HG03108 (cell line): ENCODE data around the gene EZR.
A peak's percentile ranks its signal among the peaks of the same experiment; 100 is the strongest.
"Not testable (repeated sequence)": the region's sequence is repeated elsewhere in the genome, so short reads cannot be mapped to it uniquely, and the experiment has no call there.

Source experiments
- ATAC-seq: cut with Tn5 transposase; IDR thresholded peaks from one replicate; pipeline ENCODE4 v1.9.1; 2021; ENCODE audit warnings: moderate library complexity; ENCODE audit not compliant: unreplicated experiment

EZR gene

DNA sequence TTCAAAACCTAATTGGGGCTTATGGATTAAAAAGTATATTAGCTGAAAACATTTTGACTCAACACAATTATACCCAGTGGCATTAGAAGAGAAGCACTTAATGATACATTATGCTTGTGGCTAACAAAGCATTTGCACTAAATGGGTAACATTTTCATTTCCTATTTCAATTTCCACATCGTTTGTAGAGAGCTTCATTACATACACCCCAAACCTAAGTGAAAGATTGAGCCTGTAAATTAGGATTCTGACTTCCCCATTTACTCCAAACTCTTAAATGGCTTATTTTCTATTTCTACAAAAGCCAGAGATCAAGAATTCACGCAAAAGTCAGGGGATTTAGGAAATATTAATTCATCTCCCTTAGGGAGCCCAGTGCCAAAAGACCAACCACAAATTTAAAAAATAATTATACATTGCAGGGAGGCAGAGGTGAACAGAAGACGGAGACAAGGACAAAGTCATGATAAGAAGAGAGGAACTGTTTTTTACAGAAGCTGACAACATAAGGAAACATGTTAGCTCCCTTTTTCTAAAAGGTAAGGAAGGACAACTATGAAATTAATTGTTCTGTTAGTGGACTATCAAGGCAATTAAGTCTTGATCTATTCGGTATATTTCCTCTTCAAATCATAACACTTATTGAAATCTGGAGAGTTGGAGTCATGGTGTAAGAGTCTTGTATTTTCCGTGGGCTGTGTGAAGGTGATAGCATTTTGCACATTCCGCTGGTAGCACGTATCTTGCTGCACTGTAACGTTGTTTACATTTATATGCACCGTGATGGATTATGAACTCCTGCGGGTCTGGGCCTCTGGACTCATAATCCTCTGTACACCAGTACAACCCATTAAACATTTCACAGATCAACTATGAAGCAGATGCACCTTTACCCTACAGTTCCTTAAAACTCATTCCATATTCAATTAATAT lies 24.8 kb upstream of the EZR start:
- ATAC-seq: no peak

DNA sequence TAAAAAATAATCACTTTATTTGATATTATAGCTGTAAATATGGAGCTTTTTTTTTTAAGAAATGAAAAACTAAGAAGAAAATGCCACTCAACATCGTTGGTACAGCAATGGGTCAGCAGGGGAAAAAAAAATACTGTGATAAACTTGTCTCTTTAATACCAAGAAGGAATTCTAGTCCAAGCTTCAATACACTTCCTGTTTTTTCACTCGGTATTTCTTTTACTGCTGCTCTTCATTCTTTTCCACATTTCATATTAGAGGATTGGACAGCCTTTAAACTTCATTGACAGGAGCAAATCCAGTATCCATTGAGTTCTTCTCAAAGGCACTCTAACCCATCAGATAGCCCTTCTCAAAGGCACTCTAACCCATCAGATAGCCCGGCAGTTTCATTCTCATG lies 22.2 kb upstream of the EZR start:
- no peak for ATAC-seq

DNA sequence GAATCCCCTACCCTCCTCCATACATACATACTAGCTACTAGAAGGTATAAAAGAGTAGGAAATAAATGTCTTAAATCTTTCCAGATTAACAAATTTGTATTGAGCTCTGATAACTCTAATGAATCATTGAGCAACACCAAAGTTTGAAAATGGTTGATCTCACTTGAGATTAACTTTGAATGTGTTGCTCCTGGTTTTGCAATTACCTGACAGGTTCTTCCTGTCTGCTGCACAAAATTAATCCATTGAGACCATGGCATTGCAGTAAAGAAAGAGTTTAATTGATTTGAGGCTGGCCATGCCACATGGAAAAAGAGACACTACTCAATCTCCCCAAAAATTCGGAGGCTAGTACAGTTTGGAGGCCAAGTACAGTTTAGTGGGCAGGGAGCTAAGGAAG lies 21.3 kb upstream of the EZR start:
- no peak for ATAC-seq

DNA sequence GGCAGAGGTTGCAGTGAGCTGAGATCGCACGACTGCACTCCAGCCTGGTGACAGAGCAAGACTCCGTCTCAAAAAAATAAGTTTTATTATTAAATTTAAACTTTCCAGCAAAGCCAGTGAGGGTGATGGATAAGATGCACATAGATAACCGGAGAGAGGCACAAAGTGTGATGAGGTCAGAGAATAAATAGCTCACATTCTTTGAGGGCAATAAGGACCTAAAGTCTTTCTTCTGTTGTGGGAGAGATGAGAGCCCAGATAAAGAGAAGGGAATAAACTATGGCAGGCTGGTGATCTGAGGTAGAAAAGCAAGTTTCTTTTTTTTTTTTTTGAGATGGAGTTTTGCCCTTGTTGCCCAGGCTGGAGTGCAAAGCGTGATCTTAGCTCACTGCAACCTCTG lies 20.6 kb upstream of the EZR start:
- no peak for ATAC-seq

DNA sequence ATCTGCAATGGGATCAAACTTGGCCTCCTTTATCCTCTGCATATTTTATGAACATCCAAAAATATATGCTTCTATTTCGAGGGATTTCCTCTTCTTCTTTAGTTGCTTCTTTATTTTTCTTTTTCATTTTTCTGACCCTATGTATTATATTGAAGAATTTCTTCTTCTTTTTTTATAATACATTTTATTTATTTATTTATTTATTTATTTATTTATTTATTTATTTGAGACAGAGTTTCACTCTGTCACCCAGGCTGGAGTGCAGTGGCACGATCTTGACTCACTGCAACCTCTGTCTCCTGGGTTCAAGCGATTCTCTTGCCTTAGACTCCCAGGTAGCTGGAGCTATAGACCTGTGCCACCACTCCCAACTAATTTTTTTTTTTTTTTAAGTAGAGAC lies 19.6 kb upstream of the EZR start:
- ATAC-seq: not testable (repeated sequence)

DNA sequence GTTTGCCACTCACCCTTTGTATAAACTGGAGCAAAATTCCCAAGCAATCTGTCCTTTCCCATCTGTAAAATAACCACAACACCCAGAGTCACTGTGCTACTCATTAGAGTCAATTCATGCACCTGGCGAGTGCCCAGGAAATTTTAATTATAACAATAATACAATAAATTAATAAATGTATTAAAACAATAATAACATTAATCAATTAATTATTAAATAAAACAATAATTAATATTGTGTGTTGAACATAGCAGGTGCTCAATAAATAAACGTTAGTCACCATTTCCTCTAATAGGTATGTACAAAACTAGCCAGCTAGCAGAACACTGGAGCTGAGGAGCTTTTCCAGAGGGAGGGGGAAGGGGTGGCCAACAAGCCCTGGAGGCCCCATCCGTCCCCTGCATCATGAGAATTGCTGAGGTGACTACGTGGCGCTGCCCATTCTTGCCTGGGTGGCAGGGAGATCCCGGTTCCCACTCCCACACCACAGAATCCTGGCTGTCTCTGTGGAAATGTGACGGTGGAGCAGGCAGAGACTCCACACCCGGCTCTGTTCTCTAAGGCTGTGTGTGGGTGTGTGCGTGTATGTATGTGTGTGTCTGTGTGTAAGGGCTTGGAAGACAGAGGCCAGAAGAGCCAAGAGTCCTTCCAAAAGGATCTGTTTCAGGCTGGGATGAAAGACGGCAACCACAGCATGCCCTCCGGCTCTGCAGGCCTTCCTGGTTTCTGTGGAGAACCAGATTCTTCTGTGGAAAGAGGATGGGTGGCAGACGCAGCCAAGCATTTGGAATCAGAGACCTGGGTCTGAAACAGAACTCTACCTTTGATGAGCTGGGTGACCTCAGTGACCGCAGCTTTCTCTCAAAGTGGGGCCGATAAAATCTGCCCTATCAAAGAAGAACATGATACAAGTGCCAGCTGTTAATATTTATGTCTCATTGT lies 18.8 kb upstream of the EZR start:
- ATAC-seq: no peak

DNA sequence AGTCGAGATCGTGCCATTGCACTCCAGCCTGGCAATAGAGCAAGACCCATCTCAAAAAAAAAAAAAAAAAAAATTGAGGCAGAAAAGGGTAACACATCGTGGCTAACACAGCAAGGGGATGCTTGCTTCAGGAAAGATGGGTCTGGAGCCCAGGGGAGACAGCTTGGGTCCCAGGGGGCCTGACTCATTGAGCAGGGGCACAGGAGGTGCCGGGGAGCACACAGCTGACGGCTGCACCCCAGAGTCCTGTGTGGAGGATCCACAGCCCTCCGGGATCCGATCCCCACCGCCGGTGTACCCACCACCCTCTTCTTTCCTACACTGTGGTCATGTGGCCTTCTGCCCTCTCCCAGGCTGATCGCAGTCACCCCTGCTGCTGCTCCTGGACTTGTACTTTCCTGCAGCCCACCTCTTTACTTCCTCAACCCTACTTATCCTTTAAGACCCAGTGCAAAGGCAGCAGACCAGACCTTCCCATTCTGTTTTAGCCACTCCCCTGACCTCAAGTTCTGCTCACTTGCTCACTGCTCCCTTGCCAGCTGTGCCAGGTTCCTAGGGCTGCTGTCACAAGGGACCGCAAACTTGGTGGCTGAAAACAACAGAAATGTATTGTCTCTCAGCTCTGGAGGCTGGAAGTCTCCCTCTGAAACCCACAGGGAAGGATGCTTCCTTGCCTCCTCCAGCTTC lies 17.6 kb upstream of the EZR start:
- ATAC-seq: no peak

DNA sequence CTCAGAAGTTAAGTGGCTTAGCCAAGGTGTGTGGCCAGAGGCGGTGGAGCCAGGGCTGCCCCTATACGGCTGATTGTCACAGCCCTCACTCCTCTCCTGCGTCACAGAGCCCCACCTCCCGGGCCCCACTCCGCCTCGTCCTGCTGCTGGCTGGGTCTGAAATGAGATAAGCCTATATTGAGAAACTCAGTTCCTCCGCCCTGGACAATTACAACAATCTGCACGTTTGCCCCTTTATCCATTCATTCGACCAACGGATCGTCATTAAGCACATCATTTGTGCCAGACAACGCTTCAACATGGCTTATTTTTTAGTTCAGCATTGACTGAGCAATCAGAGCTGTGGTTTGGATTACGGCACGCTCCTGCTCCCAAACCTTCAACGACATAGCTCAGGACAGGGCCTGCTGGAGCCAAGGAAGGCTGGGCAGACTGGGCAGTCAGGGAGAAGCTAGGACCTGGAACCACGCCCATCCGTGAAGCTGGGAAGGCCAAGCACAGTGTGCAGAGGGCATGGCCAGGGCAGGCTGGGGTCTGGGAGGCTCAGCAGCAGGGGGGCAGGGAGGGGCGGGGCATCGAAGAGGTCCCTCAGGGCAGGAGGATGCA lies 16.6 kb upstream of the EZR start:
- no peak for ATAC-seq

DNA sequence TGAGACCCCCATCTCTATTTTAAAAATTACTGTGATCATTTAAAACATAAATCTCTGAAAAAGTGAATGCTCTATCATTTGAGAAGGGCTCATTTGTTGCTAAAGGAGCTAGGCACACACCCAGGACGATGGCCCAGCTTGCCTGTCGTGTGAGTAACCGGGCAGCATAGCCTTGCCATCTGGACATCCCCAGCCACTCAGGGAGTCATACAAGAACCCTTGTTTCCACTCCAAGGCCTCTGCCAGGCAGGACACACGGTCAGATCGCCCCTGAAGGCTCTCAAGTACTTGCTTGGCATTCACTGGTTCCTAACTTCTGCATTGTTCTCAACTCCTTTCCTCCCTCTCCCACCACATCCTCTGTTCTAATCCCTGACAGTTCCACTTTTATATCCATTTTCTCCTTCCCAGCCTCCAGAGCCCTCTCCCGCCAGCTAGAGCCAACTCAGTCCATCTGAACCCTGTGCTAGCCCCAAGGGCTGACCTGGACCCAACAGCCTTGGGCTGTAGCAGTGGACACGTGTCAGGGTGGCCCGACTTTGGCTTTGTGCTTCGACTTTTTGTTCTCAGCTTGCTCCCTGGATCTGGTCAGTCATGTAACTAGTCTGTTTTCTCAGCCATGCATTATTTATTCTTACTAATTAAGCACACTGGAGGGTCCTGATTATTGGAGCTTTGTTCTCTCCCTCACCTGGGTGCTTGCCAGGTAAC lies 15.7 kb upstream of the EZR start:
- no peak for ATAC-seq

DNA sequence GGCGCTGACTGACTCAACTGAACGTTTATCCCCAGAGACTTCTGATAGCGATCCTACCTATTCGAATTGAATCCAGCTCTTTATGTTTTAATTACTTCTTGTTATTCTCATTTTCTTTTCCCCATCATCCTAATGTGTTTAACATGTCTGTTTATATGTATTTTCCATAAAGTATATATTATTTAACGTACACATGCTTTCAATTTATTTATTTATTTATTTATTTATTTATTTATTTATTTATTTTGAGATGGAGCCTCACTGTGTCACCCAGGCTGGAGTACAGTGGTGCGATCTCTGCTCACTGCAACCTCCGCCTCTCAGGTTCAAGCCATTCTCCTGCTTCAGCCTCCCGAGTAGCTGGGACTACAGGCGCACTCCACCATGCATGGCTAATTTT lies 13.6 kb upstream of the EZR start:
- not testable (repeated sequence) for ATAC-seq

DNA sequence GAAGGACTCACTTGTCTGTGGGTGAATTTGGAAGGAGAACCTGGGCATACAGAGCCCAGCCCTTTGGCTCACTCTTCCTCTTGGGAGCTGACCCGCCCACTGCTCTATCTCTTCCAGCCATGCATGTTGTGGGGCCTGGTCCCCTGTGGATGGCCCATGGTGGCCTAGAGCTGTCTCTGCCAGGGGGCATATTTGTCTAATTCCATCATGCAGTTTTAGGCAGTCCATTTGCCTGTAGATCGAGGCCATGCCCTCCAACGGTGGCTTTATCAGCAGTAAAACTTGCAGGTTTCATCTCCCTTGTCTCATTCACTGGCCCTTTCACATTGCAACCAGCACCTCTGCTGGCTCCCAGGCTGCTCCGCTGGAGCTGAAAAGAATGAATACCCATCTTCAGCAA lies 12.9 kb upstream of the EZR start:
- ATAC-seq: no peak

DNA sequence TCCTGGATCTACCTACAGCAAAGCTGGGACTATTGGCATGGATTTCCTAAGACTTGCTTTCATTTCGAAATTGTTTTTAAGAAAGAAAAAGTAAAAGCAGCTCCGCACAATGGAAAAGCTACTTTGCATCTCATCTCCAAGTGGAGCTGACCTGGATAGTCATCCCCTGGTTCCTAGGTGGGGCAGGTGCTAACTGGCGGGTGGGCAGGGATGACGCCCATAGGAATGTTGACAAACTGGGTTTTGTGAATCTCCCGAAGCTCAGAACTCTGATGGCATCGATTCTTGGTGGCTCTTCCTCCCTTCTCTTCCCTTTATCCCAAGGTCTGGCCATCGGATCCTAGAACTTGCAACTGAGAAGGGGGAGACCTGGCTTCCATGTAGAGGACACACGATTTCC lies 12.4 kb upstream of the EZR start:
- ATAC-seq: no peak

DNA sequence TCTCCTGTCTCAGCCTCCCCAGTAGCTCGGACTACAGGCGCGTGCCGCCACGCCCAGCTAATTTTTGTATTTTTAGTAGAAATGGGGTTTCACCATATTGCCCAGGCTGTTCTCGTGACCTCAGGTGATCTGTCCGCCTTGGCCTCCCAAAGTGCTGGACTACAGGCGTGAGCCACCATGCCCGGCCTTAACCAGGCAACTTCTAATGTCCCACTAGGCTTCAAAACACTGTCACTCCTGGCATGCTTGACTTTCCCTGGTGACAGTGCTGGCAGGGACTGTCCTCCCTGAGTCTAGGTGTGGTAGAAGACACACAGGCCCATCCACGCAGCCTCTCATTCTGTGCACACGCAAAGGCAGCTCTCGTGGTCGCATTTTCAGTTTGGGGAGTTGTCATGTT lies 11.6 kb upstream of the EZR start:
- no peak for ATAC-seq

DNA sequence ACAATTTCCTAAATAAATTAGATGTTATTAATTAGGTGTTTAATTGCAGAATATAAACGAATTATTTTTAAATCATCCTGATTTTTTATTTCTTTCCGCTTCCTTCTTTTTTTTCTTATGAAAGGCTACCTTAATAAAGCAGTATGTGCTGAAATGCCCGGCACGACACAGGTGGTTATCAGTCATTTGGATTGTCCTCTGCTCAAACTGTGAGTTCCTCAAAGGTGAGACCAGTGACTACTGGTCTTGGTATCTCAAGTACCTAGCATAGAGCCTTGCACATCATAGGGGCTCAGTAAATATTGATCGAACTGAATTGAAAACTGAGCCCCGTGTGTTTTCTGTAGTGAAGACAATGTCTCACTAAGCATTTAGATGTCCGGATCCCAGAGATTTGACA lies 9.6 kb upstream of the EZR start:
- ATAC-seq: no peak

DNA sequence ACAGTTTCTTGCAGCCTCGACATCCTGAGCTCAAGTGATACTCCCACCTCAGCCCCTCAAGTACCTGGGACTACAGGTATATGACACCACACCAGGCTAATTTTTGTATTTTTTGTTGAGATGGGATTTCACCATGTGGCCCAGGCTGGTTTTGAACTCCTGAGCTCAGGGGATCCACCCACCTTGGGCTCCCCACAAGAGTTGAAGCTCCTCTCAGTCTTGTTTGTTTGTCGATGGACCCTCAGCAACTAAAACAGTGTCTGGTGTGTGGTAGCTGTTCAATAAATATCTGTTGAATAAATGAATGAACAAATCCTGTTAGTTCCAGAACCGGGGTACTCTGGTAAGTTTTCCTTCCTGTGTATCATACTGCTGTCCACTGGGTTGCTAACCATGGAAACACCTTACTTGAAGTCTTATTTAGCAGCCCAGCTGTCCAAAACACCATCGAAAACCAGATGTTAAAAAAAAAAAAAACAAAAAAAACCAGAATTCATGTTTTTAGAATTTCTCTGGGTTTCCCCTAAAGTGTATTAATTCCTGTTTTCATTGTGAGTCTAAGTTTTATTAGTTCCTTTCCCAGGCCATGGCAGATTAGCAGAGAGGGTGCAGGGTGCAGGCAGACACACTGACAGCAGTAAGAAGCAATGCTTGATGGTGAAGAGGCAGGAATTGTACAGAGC lies 7.8 kb upstream of the EZR start:
- peak; percentile 80 for ATAC-seq

DNA sequence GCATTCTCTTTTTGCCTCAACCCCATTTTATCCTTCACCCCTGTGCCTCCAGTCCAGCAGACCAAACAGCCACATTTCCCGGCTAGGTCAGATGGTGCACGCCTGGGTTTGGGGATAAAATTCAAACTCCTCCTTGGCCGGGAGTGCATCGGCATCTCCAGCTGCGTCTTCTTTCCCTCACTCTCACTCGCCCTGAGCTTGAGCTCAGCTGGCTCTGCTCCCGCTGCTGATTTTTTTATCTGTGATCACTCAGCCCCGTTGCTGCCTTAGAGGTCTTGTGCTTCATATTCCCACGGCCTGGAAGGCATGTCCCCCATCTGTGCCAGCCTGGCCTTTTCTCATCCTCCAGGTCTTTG lies 6.8 kb upstream of the EZR start:
- ATAC-seq: no peak

DNA sequence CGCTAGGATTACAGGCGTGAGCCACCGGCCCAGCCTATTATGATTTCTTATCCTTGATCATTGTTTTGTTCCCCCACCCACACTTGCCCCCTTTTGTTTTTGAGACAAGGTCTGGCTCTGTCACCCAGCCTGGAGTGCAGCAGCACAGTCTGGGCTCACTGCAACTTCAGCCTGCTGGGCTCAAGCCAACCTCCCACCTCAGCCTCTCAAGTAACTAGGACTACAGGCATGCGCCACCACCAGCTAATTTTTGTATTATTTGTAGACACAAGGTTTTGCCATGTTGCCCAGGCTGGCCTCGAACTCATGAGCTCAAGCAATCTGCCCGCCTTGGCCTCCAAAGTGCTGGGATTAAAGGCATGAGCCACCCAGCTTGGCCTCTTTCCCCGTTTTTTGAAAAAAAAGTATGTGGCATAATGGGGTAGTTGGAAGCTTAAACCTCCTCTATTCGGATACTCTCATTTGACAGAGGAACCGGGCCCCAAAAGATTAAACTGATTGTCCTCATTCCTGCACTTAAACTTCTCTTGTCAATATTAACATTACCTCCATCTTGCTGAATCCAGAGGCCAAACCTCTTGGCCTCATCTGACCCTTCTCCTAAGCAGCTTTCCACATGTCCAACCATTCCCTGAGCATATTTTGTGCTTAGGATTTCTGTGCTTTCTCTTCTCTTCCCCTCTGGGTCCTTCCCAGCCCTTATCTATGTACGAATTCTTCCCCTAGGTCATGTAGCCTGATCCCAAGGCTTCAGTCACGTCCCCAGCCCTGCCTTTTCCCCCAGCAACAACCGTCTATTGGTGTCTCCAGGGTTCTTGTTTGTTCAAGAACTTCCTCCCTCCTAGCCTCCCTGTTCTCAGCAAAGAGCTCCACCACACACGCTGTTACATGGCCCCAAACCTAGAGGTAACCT lies 6.1 kb upstream of the EZR start:
- ATAC-seq: no peak

DNA sequence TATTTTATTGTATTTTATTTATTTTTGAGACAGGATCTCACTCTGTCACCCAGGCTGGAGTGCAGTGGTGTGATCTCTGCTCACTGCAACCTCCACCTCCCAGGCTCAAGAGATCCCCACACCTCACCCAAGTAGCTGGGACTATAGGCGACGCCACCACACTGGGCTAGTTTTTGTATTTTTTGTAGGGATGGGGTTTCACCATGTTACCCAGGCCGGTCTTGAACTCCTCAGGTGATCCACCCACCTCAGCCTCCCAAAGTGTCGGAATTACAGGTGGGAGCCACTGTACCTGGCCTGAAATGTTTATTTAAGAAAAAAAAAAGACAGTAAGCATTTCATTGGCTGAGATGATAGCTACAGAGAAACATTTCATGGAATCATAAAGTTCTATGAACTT lies 4.4 kb upstream of the EZR start:
- not testable (repeated sequence) for ATAC-seq
